Endothelial cell of umbilical vein (primary cell): Measurements from ENCODE around the gene MGAT4A. TPM values are rescaled to one million over a fixed set of nuclear protein-coding genes. Genes with fewer than 3 reads are reported as not detected.

Experiments
- BruUV-seq: library from RNA; stranded (reverse); fragments of 400-500 nt; replicated peaks from 2 replicates; lab custom pipeline; 2021; lab: Mats Ljungman, UMichigan
- CTCF ChIA-PET: fragments of 300-600, 350-600 bp; sonication (Branson Sonifier 250); formaldehyde crosslinking; loops from one replicate; lab custom pipeline; 2021; ENCODE audit warnings: antibody characterized with exemption, inconsistent platforms; lab: Charles Lee
- POLR2A ChIA-PET: fragments of 300-600, 350-600 bp; sonication (Branson Sonifier 250); formaldehyde crosslinking; loops from one replicate; lab custom pipeline; 2021; ENCODE audit warnings: antibody characterized with exemption, inconsistent platforms; lab: Charles Lee
- DNase-seq: peaks from one replicate; pipeline ENCODE4 v3.0.0-alpha.2; 2011; ENCODE audit warnings: low read depth, low spot score
- FAIRE-seq: peaks from 2 replicates; lab custom pipeline; 2011; peaks lifted over from hg19 to GRCh38; lab: Jason Lieb, UNC
- H2AFZ ChIP-seq: 2 replicates; pipeline ENCODE4 v1.6.0; 2012; ENCODE audit warnings: low read depth, low read length, control low read depth, inconsistent platforms
- H3K27ac ChIP-seq: 2 replicates; pipeline ENCODE4 v1.5.1; 2011; ENCODE audit warnings: low read depth, mild to moderate bottlenecking, control low read depth, low read length, moderate library complexity; ENCODE audit not compliant: insufficient read depth
- H3K27me3 ChIP-seq, 2 experiments: 2 replicates each; pipeline versions ENCODE4 v1.6.0 to v1.6.1; 2011; ENCODE audit warnings: low read length in 2 of 2, mixed read lengths in 1 of 2; ENCODE audit not compliant: control insufficient read depth in 2 of 2, insufficient read depth in 2 of 2
- H3K36me3 ChIP-seq, 2 experiments: 2 replicates in 1 of 2; 3 replicates in 1 of 2; pipeline ENCODE4 v1.5.1; 2011; ENCODE audit warnings: low read length in 2 of 2, mild to moderate bottlenecking in 1 of 2, moderate library complexity in 1 of 2; ENCODE audit not compliant: control insufficient read depth in 2 of 2, insufficient read depth in 2 of 2; ENCODE audit errors: extremely low read depth in 1 of 2
- H3K4me1 ChIP-seq: 3 replicates; pipeline ENCODE4 v1.5.1; 2011; ENCODE audit warnings: mild to moderate bottlenecking, low read length; ENCODE audit not compliant: control insufficient read depth, insufficient read depth; ENCODE audit errors: extremely low read depth
- H3K4me2 ChIP-seq: 2 replicates; pipeline ENCODE4 v1.6.1; 2011; ENCODE audit warnings: low read length, control low read depth, mixed read lengths; ENCODE audit not compliant: insufficient read depth
- H3K4me3 ChIP-seq, 3 experiments: fragments of 200-600 bp in 1 of 3; sonication (generic), shearing (Covaris generic) in 1 of 3; replicated peaks in 1 of 3; 2 replicates each; pipeline ENCODE4 v1.5.1; 2011 to 2016; ENCODE audit warnings: control low read depth in 3 of 3, low read length in 3 of 3, mild to moderate bottlenecking in 2 of 3, inconsistent platforms in 1 of 3, low read depth in 1 of 3, moderate library complexity in 1 of 3; ENCODE audit not compliant: insufficient read depth in 1 of 3
- H3K79me2 ChIP-seq: 2 replicates; pipeline ENCODE4 v1.6.0; 2012; ENCODE audit warnings: low read length, inconsistent platforms; ENCODE audit not compliant: control insufficient read depth, insufficient read depth
- H3K9ac ChIP-seq: replicated peaks from 2 replicates; pipeline ENCODE3; 2011; ENCODE audit warnings: low read length, control low read depth; ENCODE audit not compliant: insufficient read depth; ENCODE audit errors: extremely low read depth
- H3K9me1 ChIP-seq: replicated peaks from 3 replicates; pipeline ENCODE4 v1.6.0; 2011; ENCODE audit warnings: mild to moderate bottlenecking, low read length; ENCODE audit not compliant: control insufficient read depth, insufficient read depth; ENCODE audit errors: extremely low read depth
- H3K9me3 ChIP-seq: replicated peaks from 2 replicates; pipeline ENCODE4 v1.5.1; 2012; ENCODE audit warnings: low read length, inconsistent platforms; ENCODE audit not compliant: control insufficient read depth, insufficient read depth
- H4K20me1 ChIP-seq: replicated peaks from 2 replicates; pipeline ENCODE3; 2011; ENCODE audit warnings: mild to moderate bottlenecking, low read length; ENCODE audit not compliant: control insufficient read depth, insufficient read depth; ENCODE audit errors: extremely low read depth
- CTCF ChIP-seq, 2 donors: IDR thresholded peaks; 1 replicate in 1 of 2; 2 replicates in 1 of 2; pipeline ENCODE4 v1.5.1; 2011; ENCODE audit warnings: low read length in 2 of 2, mild to moderate bottlenecking in 2 of 2, moderate library complexity in 2 of 2, control low read depth in 1 of 2, inconsistent platforms in 1 of 2, low read depth in 1 of 2; ENCODE audit not compliant: insufficient read depth in 1 of 2; ENCODE audit errors: extremely low read depth in 1 of 2
- GATA2 ChIP-seq: IDR thresholded peaks from 2 replicates; pipeline ENCODE4 v1.7.0; 2011; ENCODE audit warnings: low read depth, mild to moderate bottlenecking, moderate library complexity, mixed read lengths, low read length; ENCODE audit not compliant: insufficient read length, insufficient read depth
- JUN ChIP-seq: IDR thresholded peaks from 2 replicates; pipeline ENCODE4 v1.6.1; 2011; ENCODE audit warnings: borderline replicate concordance, low read depth; ENCODE audit not compliant: insufficient read length, insufficient read depth
- MAX ChIP-seq: IDR thresholded peaks from 2 replicates; pipeline ENCODE4 v1.6.1; 2011; ENCODE audit not compliant: insufficient read depth, insufficient read length
- MYC ChIP-seq: IDR thresholded peaks from one replicate; pipeline ENCODE4 v1.6.1; 2011; ENCODE audit warnings: mild to moderate bottlenecking, low read depth, low read length
- POLR2A ChIP-seq: IDR thresholded peaks from 2 replicates; pipeline ENCODE4 v1.6.1; 2012; ENCODE audit warnings: low read depth, mild to moderate bottlenecking, control low read depth, low read length
- POLR2AphosphoS5 ChIP-seq: IDR thresholded peaks from 2 replicates; pipeline ENCODE4 v1.6.1; 2012; ENCODE audit warnings: low read depth, mild to moderate bottlenecking, control low read depth, low read length, moderate library complexity; ENCODE audit not compliant: insufficient read depth
- dilution Hi-C: fragments of 300-500 bp; cut with MboI; formaldehyde crosslinking; loops from one replicate; pipeline ENCODE4 v1.15.0; 2019; ENCODE audit warnings: low sequenced_read_pairs; ENCODE audit not compliant: extremely low pct_ligation_motif_present
- intact Hi-C: fragments of 100-400 bp; cut with micrococcal nuclease; formaldehyde crosslinking; loops from one replicate; pipeline ENCODE4 v1.10.0; 2022
- polyA plus RNA-seq, 4 experiments: library from polyadenylated mRNA; depleted of rRNA in 3 of 4; stranded (reverse) in 3 of 4; unstranded in 1 of 4; fragments of >200 nt; gene quantifications; 2 replicates each; pipeline versions ENCODE4 v1.2.1 to v1.2.3, GENCODE V29; 2011 to 2012; ENCODE audit warnings: missing spikeins in 1 of 4
- total RNA-seq: library from RNA; stranded (reverse); gene quantifications from 2 replicates; pipeline ENCODE4 v1.2.3, GENCODE V29; 2021

Gene MGAT4A
- total and polyA plus RNA-seq, 2 donors (not counting 3 experiments of a cell fraction or from before 2014, with no cell fraction given), result 9.2 to 42.2 TPM

DNA sequence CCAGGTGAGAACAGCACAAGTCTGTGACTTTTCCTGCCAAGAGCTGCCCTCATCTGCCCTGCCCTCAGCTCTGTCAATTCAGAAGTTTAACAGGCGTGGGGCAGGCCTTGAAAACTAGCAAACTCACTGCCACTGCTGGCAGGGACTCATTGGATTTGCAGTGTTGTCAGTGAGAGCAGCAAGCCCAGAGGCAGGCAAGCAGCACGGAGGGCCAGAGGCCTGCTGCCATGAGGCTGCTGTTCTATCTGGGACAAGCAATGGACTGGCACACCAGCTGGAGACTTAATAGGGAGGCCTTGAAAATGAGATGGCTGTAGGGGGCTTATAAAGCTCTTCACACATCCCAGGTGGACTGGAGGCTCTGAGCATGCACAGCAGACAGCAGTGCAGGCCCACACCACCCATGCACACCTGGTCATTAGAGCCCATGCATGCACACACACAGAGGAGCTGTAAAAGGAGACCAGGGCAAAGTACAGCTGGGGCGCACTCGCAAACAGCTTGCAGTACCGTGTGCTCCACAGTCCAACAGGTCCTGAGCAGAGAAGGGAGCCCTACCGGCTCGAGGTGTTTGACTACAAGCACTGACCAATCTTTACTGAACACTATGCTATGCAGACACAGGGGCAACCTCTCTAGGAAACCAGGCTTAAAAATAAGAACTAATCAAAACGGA lies 28.7 kb downstream of the MGAT4A start:
- Histone ChIP-seq H3K9ac (peak overlapping the region; percentile 33), H3K4me3 (no peak overlapping the region), H3K27ac (peak overlapping the region; percentile 50), H3K36me3 (no peaks in the 10 kb centered on the region), H3K4me1 (peaks cover 36% of the 10 kb centered on the region), H3K4me2 (peak overlapping the region; percentile 70), H3K9me3 (no peaks in the 10 kb centered on the region), H2AFZ (no peak overlapping the region), H3K27me3 (no peaks in the 10 kb centered on the region), H3K9me1 (no peaks in the 10 kb centered on the region), H3K79me2 (peaks cover 66% of the 10 kb centered on the region), H4K20me1 (no peaks in the 10 kb centered on the region)
- peak; percentile 43 for DNase-seq
- no TSS peak for BruUV-seq
- FAIRE-seq, result peak; percentile 40
- TF ChIP-seq MYC, result no peak
- no peak for TF ChIP-seq POLR2A
- no peak for TF ChIP-seq JUN
- TF ChIP-seq MAX, result no peak
- TF ChIP-seq POLR2AphosphoS5, result no peak
- no peak for TF ChIP-seq CTCF (IDR thresholded peaks at IDR 0.05; ENCODE audit: extremely low read depth in 1 of 2, insufficient read depth in 1 of 2, low read depth in 1 of 2, low read length in 2 of 2)
- TF ChIP-seq GATA2, result no peak
- intact Hi-C loops, result loop anchor here (1.0 to 5.0 kb wide), 3 partner anchors 8 to 131 kb away; no protein-coding TSS in a partner anchor
- ChIA-PET CTCF (interaction anchor here (1.1 to 2.6 kb wide), 7 partner anchors 9 to 120 kb away, joined by 3 to 16 read pairs (median 5); partner anchors contain the start of gene MGAT4A), POLR2A (no interaction called here)
- dilution Hi-C loops, result no loop called here
